Skin of body (tissue), 1 donor: ENCODE data around the gene EXOSC10. TPM values are rescaled to one million over a fixed set of nuclear protein-coding genes. Genes with fewer than 3 reads are reported as not detected.

Experiments used
- total RNA-seq: library from RNA; depleted of rRNA; stranded (reverse); fragments of >200 nt; gene quantifications from one replicate; pipeline ENCODE4 v1.2.3, GENCODE V29; 2014

The EXOSC10 gene
- total RNA-seq, 1 donor from 2014 or later = 53.1 TPM

Other genes with a start within 250 kb of the EXOSC10 start
- 129 TPM for gene TARDBP, start 87.2 kb downstream of the EXOSC10 start, total RNA-seq
- gene MASP2, start 52.6 kb downstream of the EXOSC10 start, total RNA-seq = not detected
- gene SRM, start 39.9 kb downstream of the EXOSC10 start, total RNA-seq = 13.0 TPM
- 25.2 TPM for gene ANGPTL7, start 89.5 kb upstream of the EXOSC10 start, total RNA-seq
- gene MTOR, start 162.7 kb upstream of the EXOSC10 start, total RNA-seq = 27.2 TPM
- gene UBIAD1, start 173.3 kb upstream of the EXOSC10 start, total RNA-seq = 8.7 TPM